Stomach (tissue), 9 donors: Measurements from ENCODE around the gene FBXL16. TPM values are rescaled to one million over a fixed set of nuclear protein-coding genes. Genes with fewer than 3 reads are reported as not detected.

ENCODE experiments used
- DNase-seq, 2 donors: peaks; one replicate each; pipeline versions ENCODE4 v3.0.0 to v3.0.0-alpha.2; 2013 to 2019
- H3K27ac ChIP-seq, 5 donors: fragments of 200-600 bp in 4 of 5; sonication (generic) in 4 of 5; one replicate each; pipeline ENCODE4 v1.5.1; 2013 to 2019; ENCODE audit warnings: mild to moderate bottlenecking in 1 of 5, moderate library complexity in 1 of 5
- H3K27me3 ChIP-seq, 3 donors: fragments of 200-600 bp; sonication (generic); one replicate each; pipeline ENCODE4 v1.5.1; 2017 to 2019; ENCODE audit warnings: mixed run types in 1 of 3
- H3K36me3 ChIP-seq, 4 donors: fragments of 200-600 bp; sonication (generic); 1 replicate in 3 of 4; 2 replicates in 1 of 4; pipeline ENCODE4 v1.5.1; 2016 to 2019
- H3K4me1 ChIP-seq, 4 donors: fragments of 200-600 bp; sonication (generic); one replicate each; pipeline ENCODE4 v1.5.1; 2016 to 2019
- H3K4me3 ChIP-seq, 4 donors: fragments of 200-600 bp; sonication (generic) in 3 of 4; one replicate each; pipeline ENCODE4 v1.5.1; 2016 to 2019; ENCODE audit warnings: mild to moderate bottlenecking in 1 of 4
- H3K9me3 ChIP-seq, 4 donors: fragments of 200-600 bp; sonication (generic); one replicate each; pipeline ENCODE4 v1.5.1; 2016 to 2019
- CTCF ChIP-seq, 7 experiments: fragments of 450-650 bp in 4 of 7; fragments of 200-600 bp in 3 of 7; sonication (generic) in 3 of 7; IDR thresholded peaks; one replicate each; pipeline ENCODE4 v1.5.1; 2016 to 2019; ENCODE audit warnings: antibody characterized with exemption in 7 of 7, control low read depth in 2 of 7, mild to moderate bottlenecking in 1 of 7
- EP300 ChIP-seq: sonication (generic); formaldehyde crosslinking; IDR thresholded peaks from one replicate; pipeline ENCODE4 v1.6.1; 2017; ENCODE audit warnings: antibody characterized with exemption
- POLR2A ChIP-seq, 4 donors: fragments of 450-650 bp; IDR thresholded peaks; one replicate each; pipeline ENCODE4 v1.6.1; 2016; ENCODE audit warnings: antibody characterized with exemption in 4 of 4, control low read depth in 2 of 4, mild to moderate bottlenecking in 1 of 4, moderate library complexity in 1 of 4
- POLR2AphosphoS5 ChIP-seq, 3 donors: sonication (generic); formaldehyde crosslinking; IDR thresholded peaks; one replicate each; pipeline ENCODE4 v1.6.1; 2016; ENCODE audit warnings: antibody characterized with exemption in 3 of 3
- WGBS, 5 donors: extraction: QIAGEN DNeasy Blood & Tissue Kit in 3 of 5; methylation state at CpG; one replicate each; pipeline versions ENCODE4 v1.1.5 to v1.1.7; 2013 to 2018; 5-methylcytosine and 5-hydroxymethylcytosine counted together
- intact Hi-C: fragments of 100-400 bp; cut with DNase I; formaldehyde crosslinking; loops from one replicate; pipeline ENCODE4 v1.15.1; 2023; ENCODE audit warnings: low total_unique reads
- polyA plus RNA-seq, 3 donors: library from polyadenylated mRNA; stranded (reverse); fragments of 200-250 nt; gene quantifications; one replicate each; pipeline ENCODE4 v1.2.3, GENCODE V29; 2013
- total RNA-seq, 5 donors: library from RNA; depleted of rRNA; stranded (reverse); fragments of >200 nt; gene quantifications; one replicate each; pipeline versions ENCODE4 v1.1.0 to v1.2.3, GENCODE V29; 2014 to 2016
- donor health status: healthy with polysubstance abuse.
- donor health status: Bipolar disorder and iron deficiency.
- donor health status: healthy.

The FBXL16 gene
- total and polyA plus RNA-seq, 8 donors = 0.37 to 3.6 (median 0.72) TPM; not detected in 3

GRCh38 chr16:732332-732731 is 26.7 kb upstream of the FBXL16 start:
- H3K9me3 ChIP-seq = no peaks in the 10 kb centered on the region
- H3K4me1 ChIP-seq = peaks cover 18 to 19% (median 18%) of the 10 kb centered on the region in 4 donors
- H3K27me3 ChIP-seq = peaks cover 0 to 22% (median 16%) of the 10 kb centered on the region in 3 donors
- no peak overlapping the region for H3K4me3 ChIP-seq
- peaks cover 39 to 79% (median 71%) of the 10 kb centered on the region in 4 donors for H3K36me3 ChIP-seq
- no peak overlapping the region for H3K27ac ChIP-seq
- WGBS, 5 donors = 91 to 98% (median 96%) methylated on average over 12 of the region's 12 CpGs
- DNase-seq = no peak
- TF ChIP-seq POLR2AphosphoS5 (IDR thresholded peaks at IDR 0.05) (no peak), POLR2A (IDR thresholded peaks at IDR 0.05) (no peak), EP300 (no peak), CTCF (IDR thresholded peaks at IDR 0.05) (no peak)
- intact Hi-C loops = no loop called here

DNA sequence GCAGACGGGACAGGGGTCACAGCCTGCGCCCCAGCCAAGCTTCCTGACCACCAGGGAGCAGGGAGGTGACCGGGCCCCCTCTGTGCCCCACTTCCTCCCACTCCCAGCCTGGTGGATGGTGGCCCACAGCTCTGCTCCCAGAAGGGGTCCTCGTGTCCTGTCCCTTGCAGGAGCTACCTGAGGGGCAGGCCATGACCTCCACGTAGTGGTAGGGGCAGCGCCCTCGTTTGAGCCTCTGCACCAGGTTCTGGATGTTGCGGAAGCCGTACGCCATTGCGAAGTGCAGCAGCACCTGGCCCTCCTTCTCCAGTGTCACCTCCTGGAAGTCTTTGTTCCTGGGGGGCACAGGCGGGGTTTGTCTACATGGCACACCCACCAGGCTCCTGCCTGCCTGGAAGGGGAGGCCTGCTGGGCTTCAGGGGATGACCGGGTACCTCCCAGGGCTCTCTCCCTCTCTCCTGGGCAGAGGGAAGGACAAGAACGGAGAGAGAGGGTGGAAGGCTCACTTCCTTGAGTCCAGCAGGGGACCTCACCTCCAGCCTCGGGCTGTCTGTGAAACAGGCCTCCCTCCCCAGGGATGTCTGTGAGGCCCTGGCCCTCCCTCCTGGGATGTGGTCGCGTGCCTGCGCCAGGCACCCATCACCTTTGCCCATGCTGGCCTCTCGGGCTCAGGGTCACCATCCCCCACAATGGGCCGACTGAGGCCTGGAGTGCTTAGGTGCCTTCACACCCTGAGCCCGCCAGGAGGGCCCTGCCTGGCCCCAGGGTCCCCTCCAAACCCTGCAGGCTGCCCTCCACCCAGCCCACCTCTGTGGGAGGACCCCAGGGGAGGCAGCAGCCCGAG is 25.3 kb upstream of the FBXL16 start:
- no peak overlapping the region for H3K4me3 ChIP-seq
- peaks cover 0 to 36% (median 24%) of the 10 kb centered on the region in 3 donors for H3K27me3 ChIP-seq
- no peak for DNase-seq
- H3K36me3 ChIP-seq = peaks cover 25 to 64% (median 56%) of the 10 kb centered on the region in 4 donors
- no peaks in the 10 kb centered on the region for H3K9me3 ChIP-seq
- peaks cover 31 to 32% (median 31%) of the 10 kb centered on the region in 4 donors for H3K4me1 ChIP-seq
- 75 to 91% (median 86%) methylated on average over 20 to 22 of the region's 22 CpGs for WGBS, 5 donors
- no peak overlapping the region for H3K27ac ChIP-seq
- intact Hi-C loops = no loop called here
- no peak for TF ChIP-seq POLR2AphosphoS5 (IDR thresholded peaks at IDR 0.05)
- no peak for TF ChIP-seq CTCF (IDR thresholded peaks at IDR 0.05)
- no peak for TF ChIP-seq POLR2A (IDR thresholded peaks at IDR 0.05)
- TF ChIP-seq EP300 = no peak

- peaks cover 0 to 45% (median 24%) of the 10 kb centered on the region in 3 donors for H3K27me3 ChIP-seq
- H3K9me3 ChIP-seq = no peaks in the 10 kb centered on the region
- H3K4me1 ChIP-seq = peaks cover 31 to 38% (median 32%) of the 10 kb centered on the region in 4 donors
- peaks cover 17 to 55% (median 47%) of the 10 kb centered on the region in 4 donors for H3K36me3 ChIP-seq
- H3K27ac ChIP-seq = no peak overlapping the region
- DNase-seq = no peak
- WGBS, 5 donors = 85 to 91% (median 88%) methylated on average over 28 to 37 of the region's 37 CpGs
- intact Hi-C loops = no loop called here
- no peak overlapping the region for H3K4me3 ChIP-seq
- TF ChIP-seq EP300 = no peak
- TF ChIP-seq POLR2AphosphoS5 (IDR thresholded peaks at IDR 0.05) = no peak
- TF ChIP-seq CTCF (IDR thresholded peaks at IDR 0.05) = no peak
- TF ChIP-seq POLR2A (IDR thresholded peaks at IDR 0.05) = no peak
Observed at GRCh38 chr16:729768-730665, 24.4 kb upstream of the FBXL16 start.
